GM18907 (cell line): ENCODE data around the gene CHRNG.

Experiments used
- ATAC-seq: cut with Tn5 transposase; IDR thresholded peaks from one replicate; pipeline ENCODE4 v1.9.1; 2021; ENCODE audit warnings: mild to moderate bottlenecking, moderate library complexity; ENCODE audit not compliant: unreplicated experiment

The CHRNG gene

GRCh38 chr2:232574674-232575403, 35.3 kb downstream of the CHRNG start:
- no peak for ATAC-seq

GRCh38 chr2:232575404-232575746, 35.9 kb downstream of the CHRNG start:
- no peak for ATAC-seq

DNA sequence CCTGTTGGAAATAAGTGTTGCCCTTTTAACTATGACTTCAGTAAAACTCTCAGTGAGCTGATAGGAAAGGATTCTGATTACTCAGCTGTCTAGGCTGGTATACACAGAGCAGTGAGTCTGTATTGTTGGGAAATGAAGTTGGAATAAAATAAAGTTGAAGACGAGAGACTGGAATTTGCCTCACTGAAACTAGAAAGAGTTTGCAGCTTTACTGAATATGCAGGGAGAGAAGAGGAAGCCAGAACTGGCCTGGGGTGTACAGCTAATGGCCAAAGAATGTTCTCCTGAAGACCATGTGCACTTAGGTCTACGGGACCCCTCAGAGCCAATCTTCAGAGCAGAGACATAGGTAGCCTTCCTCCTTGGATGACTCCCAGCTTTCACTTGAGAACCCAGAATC, 37.5 kb downstream of the CHRNG start:
- ATAC-seq = no peak

- ATAC-seq = no peak
These were observed 38.3 kb downstream of the CHRNG start for GRCh38 chr2:232577841-232578240.

- ATAC-seq = no peak
These were observed 39.1 kb downstream of the CHRNG start for GRCh38 chr2:232578626-232579025.

DNA sequence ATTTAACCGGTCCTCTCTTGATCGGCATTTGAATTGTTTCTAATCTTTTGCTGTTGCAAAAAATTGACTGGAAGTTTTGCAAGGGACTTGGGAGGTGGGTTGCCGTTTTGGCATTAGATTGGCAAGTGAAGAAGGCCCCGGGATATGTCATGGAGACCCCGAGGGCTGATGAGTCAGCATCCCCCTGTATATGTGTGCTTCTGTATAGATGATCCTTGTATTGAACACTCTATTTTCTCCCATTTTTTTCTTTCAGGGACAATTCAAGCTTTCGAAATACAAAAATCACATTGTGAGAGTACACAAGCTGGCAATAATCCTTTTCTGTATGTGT, 41.1 kb downstream of the CHRNG start:
- no peak for ATAC-seq

GRCh38 chr2:232581725-232582124, 42.2 kb downstream of the CHRNG start:
- no peak for ATAC-seq

DNA sequence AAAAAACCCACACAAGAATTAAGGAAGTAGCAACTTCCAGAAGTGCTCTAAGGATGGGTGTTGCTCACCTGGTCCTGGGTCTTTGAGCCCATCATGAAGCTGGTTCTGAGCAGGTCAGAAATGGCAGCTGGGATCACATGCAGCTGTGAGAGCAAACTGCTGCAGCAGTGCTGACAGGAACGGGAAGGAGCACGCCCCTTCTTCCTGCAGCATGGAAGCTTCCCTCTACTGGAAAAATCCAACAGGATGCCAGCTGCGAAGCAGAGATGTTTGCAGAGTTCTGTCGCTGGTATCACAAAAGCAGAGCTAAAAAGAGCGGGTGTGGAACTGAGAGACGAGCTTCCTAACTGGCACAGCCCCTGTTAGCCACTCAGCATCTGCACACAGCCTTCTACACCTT, 44.7 kb downstream of the CHRNG start:
- no peak for ATAC-seq

DNA sequence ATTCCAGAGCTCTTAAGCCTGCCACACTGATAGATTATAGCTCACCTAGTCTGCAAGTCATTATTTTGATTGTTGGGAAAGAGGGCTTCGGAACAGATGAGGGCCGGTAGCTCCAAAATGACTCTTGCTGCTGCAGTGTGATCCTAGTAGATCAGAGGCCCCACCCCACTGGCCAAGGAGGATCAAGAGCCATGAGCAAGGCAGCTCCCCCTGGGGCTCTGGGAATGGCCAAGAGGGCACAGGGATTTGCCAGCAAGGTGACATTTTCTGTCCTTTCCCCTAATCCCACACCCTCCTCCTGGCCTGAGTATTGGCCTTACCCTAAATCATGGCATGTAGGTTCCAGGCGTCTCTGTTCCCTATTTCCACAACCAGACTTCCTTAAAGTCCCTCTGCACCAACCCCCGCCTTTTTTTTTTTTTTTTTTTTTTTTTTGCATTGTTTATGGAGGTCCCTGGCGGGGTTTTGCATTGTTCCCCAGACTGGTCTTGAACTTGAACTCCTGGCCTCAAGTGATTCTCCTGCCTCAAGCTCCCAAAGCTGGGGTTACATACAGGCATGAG, 47.5 kb downstream of the CHRNG start:
- ATAC-seq = no peak

GRCh38 chr2:232587512-232587911, 48.0 kb downstream of the CHRNG start:
- no peak for ATAC-seq

DNA sequence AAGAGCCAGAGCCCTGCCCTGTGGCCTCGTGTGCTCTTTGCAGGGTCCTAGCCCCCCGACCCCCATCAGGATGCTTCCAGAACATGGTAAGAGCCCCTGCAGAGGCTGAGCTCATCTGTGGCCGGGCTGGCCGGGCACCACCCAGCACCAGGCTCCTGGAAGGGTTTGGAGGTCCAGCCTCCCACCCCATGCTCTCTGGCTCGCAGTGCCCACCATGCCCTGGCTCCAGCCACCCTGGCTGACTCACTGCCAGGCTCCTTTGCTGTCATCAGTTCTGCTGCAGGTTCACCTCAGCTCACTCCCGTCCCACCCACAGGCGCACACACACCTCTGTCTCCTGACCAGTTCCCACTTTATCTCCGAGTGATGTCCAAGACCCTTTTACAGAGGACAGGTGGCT, 48.5 kb downstream of the CHRNG start:
- ATAC-seq = no peak

GRCh38 chr2:232588680-232589585, 49.4 kb downstream of the CHRNG start:
- ATAC-seq = no peak

DNA sequence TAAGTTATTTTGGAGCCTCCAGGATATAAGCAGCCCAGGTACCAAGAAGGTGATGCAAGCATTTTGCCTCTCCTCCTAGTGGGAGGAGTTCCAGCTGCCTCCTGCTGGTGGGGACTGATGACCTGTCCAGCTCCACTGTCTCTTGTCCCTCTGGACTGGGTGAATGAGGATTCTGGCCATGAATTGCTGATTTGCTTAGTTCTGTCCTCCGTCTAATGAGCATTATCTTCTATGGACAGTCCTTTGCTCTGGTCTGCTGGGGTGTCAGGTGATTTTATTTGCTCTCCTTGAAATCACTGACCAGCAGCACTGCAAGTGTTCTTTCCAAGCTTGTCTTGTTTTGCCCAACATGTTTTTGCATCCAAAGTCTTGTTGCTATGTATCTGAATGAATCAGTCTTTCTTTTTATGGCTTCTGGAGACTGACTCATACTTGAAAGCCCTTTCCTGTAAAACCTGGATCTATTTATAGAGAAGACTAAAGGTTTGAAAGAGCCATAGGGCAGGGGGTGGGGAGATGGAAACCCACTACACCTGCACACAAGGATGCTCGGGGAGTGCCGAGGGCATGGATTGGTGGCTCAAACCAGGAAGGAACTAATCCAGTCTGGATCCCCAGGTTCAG, 53.4 kb downstream of the CHRNG start:
- no peak for ATAC-seq

GRCh38 chr2:232593982-232594381, 54.5 kb downstream of the CHRNG start:
- ATAC-seq = no peak
